Activated CD4-positive, alpha-beta T cell treated with anti-CD3 and anti-CD28 coated beads, Interleukin-2, amount 50 U/mL, for 48 hours (primary cell): ENCODE results near the gene KLRK1.
"Not testable (repeated sequence)": the region's sequence is repeated elsewhere in the genome, so short reads cannot be mapped to it uniquely, and the experiment has no call there.

Source experiments
- DNase-seq, 2 experiments: peaks; one replicate each; pipeline ENCODE4 v3.0.0-alpha.2; 2020

The KLRK1 gene

DNA sequence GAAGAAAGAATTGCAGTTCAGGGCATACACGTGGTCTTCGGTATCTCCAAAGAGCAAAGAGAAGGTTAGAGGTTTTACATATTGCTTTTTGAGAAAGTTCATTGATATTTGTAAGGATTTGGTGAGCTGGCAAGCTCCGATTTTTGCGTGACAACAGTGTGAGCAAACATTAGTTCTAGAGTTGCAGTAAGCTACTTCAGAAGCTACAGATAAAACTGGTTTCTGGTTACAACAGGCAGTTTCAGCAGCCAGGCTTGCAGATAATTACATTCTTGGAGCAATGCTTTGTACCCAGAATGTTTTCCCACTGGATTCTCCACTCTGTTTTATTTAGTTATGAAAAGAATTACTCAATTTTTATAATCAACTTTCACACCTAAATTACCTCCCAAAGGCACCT, 28.2 kb downstream of the KLRK1 start:
- DNase-seq: no peak

DNA sequence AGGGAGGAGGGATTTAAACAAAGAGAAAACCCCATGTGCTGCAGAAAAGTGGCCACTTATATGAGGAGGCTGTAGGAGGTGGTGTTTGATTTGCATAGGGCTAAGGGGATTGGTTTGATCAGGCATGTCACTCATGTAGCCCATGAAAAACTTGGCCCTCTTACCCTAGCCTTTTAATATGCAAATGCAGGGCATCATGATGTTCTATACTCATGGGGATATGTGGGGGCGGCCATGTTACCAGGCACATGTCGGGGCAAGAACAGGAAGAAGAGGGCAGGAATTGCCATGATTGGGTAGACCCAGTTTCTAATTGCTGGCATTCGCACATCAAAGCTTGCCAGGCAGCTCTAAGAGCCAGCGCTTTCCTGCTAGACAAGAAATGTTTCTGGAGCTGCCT, 28.8 kb downstream of the KLRK1 start:
- no peak for DNase-seq

DNA sequence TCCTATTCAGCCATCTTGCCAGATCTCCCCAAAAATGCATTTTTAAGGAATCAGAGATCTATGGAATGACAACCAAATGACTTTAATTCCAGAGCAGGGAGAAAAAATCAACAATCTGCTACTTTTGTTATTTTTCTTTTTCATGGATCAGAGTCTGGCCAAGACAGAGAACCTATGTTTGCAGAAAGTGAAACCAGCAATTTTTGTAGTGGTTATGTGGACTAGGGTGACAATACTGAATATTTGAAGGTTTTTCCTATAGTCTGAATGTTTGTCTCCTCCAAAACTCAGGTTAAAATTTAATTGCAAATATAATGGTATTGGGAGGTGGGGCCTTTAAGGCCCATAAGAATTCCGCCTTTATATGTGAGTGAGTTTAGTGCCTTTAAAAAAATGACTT, 30.9 kb downstream of the KLRK1 start:
- DNase-seq: no peak

DNA sequence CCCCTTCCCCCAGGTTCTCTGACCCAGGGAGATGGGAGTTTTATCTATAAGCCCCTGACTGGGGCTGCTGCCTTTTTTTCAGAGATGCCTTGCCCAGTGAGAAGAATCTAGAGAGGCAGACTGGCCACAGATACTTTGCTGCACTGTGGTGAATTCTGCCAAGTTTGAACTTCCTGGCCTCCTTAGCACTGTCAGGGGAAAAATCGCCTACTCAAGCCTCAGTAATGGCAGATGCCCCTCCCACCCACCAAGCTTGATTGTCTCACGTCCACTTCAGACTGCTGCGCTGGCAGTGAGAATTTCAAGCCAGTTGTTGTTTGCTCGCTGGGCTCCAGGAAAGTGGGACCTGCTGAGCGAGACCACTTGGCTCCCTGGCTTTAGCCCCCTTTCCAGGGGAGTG, 31.7 kb downstream of the KLRK1 start:
- DNase-seq: no peak

GRCh38 chr12:10354502-10354901, 35.3 kb downstream of the KLRK1 start:
- no peak for DNase-seq

DNA sequence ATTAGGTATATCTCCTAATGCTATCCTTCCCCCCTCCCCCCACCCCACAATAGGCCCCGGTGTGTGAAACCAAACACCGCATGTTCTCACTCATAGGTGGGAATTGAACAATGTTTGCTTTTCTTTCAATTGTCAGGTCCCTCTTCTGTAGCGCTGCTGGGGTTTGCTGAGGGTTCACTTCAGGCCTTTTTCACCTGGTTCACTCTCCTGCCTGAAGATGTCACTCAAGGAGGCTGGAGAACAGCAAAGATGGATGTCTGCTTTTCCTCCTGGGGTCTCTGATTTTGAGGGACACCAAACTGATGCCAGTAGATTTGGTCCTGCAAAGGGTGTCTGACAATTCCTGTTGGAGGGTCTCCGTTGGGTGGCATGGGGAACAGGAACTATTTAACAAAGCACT, 35.8 kb downstream of the KLRK1 start:
- DNase-seq: no peak

- not testable (repeated sequence) for DNase-seq
These were observed 38.4 kb downstream of the KLRK1 start for GRCh38 chr12:10351457-10351856.

DNA sequence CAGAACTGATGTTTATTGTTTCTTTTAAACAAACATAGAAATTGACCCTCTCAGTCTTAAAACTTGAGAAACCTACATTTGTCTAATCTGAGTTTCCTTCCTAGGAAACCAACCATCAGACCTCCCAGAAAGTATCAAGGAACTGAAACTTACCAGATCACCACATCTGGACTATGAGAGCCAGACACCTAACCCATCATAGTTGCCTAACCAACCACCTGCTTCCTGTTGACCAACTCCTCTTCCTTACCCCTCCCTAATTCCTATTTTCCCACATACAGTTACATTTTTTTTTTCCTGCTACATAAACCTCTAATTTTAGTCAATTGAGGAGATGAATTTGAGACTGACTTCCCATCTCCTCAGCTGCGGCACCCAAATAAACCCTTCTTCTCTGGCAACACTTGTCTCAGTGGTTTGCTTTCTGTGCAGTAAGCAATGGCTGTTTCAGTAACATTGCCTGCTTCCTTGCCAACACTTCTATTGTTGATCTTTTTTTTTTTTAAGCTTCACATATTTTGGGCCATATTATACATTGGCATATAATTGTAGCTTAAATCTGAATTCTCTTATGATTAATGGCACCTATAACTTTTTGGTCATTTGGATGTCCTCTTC, 47.8 kb downstream of the KLRK1 start:
- DNase-seq: no peak

DNA sequence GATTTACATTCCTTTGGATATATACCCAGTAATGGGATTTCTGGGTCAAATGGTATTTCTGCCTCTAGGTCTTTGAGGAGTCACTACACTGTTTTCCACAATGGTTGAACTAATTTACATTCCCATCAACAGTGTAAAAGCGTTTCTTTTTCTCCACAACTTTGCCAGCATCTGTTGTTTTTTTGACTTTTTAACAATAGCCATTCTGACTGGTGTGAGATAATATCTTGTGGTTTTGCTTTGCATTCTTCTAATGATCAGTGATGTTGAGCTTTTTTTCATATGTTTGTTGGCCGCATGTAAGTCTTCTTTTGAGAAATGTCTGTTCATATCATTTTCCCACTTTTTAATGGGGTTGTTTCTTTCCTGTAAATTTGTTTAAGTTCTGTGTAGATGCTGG, 48.9 kb downstream of the KLRK1 start:
- DNase-seq: not testable (repeated sequence)

DNA sequence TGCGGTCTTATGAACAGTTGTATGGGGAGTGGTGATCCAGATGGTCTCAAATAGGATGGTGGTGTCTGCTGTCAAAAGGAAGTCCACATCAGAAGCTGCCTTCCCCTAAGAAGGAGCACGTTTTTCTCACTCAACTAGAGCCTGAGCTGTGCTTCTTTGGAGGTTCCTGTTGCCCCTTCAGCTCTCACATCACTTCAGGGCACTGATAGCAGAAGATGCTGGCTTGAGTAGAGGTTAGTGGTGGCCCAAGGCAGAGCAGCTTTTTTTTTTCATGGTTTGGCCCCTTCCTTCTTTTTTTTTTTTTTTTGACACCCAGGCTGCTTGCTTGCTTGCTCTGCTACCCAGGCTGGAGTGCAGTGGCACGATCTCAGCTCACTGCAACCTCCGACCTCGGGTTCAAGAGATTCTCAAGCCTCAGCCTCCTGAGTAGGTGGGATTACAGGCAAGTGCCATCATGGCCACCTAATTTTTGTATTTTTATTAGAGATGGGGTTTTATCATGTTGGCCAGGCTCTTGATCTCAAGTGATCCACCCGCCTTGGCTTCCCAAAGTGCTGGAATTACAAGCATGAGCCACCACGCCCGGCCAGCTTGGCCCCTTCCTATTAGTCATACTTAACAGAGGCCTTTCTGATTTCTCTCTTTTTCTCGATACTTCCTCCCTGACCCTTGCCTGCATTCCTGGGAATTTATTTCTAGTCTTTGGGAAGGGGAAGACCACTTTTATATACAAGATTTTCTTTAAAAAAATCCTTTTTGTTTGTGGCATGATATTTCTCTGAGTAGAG, 50.6 kb downstream of the KLRK1 start:
- DNase-seq: no peak

DNA sequence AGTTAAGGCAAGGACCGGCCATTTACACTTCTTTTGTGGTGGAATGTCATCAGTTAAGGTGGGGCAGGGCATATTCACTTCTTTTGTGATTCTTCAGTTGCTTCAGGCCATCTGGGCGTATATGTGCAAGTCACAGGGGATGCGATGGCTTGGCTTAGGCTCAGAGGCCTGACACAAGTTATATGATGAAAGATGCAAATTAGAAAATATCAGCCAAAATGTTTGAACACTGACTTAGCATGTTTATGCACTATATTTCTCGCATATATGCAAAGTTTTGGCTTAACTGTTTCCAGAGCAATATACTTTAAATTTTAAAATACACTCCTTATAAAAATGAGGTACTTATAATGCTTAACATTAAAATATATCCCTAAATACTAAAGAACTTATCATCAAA, 51.4 kb downstream of the KLRK1 start:
- not testable (repeated sequence) for DNase-seq

- not testable (repeated sequence) for DNase-seq
These were observed 53.6 kb downstream of the KLRK1 start for GRCh38 chr12:10336196-10336595.

DNA sequence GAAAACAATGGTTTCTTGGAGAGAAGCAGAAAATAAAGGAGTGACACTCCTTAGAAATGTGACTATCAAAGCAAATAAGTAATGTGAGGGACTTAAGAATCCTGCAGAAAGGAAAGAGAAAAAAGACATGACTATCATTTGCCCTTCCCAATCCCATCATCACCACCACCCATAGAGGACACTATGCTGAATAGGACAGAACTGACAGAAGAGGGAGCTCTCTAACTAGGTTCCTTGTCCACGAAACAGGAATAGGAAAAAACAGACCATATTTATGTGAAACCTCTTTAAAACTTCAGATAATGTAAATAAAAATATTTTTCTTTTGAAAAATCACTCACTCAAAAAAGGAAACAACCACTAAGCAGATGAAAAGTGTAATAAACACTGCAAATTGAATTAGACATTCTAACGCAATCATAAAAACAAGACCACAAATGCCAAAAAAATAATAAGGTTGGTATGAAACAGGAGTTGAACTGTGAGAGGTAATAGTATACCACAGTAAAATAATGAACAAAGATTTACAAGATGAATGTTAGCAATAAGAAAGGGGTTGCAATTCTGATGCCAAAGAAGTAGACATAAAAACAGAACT, 58.1 kb downstream of the KLRK1 start:
- no peak for DNase-seq

DNA sequence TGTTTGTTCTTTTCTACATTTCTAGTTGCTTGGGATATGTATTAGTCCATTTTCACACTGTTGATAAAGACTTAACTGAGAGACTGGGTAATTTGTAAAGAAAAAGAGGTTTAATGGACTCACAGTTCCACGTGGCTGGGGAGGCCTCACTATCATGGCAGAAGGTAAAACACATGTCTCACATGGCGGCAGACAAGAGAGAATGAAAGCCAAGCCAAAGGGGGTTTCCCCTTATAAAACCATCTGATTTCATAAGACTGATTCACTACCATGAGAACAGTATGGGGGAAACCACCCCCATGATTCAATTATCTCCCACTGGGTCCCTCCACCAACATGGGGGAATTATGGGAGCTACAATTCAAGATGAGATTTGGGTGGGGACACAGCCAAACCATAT, 61.1 kb downstream of the KLRK1 start:
- DNase-seq: not testable (repeated sequence)
